ENCODE measurements around the gene NF2. TPM values are rescaled to one million over a fixed set of nuclear protein-coding genes. Genes with fewer than 3 reads are reported as not detected.

The NF2 gene
- total RNA-seq, 1 donor from 2014 or later = 73.0 TPM

DNA sequence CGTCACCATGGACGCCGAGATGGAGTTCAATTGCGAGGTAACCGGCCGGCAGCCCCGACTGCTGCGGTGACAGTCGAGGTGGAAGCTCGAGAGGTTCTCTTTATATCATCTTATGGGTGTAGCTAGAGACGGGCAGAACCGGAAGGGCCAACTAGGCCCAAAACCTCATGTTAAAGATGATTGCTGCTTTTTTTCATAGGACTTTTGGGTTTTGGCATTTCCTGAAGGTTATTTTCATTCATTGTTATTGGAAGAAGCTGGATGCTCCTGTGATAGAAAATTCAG is 585 bp downstream of the NF2 start:
- Mint-ChIP-seq H3K4me1 (ENCODE audit: low read depth) (peaks cover 41% of the 10 kb centered on the region), H3K4me3 (ENCODE audit: unreplicated experiment) (peak overlapping the region; percentile 76), H3K36me3 (ENCODE audit: low read depth) (no peaks in the 10 kb centered on the region), H3K27me3 (ENCODE audit: low read depth) (no peaks in the 10 kb centered on the region), H3K9me3 (ENCODE audit: low read depth) (no peaks in the 10 kb centered on the region), H3K27ac (ENCODE audit: unreplicated experiment) (peak overlapping the region; percentile 83)
- TF ChIP-seq, protein P1, sequence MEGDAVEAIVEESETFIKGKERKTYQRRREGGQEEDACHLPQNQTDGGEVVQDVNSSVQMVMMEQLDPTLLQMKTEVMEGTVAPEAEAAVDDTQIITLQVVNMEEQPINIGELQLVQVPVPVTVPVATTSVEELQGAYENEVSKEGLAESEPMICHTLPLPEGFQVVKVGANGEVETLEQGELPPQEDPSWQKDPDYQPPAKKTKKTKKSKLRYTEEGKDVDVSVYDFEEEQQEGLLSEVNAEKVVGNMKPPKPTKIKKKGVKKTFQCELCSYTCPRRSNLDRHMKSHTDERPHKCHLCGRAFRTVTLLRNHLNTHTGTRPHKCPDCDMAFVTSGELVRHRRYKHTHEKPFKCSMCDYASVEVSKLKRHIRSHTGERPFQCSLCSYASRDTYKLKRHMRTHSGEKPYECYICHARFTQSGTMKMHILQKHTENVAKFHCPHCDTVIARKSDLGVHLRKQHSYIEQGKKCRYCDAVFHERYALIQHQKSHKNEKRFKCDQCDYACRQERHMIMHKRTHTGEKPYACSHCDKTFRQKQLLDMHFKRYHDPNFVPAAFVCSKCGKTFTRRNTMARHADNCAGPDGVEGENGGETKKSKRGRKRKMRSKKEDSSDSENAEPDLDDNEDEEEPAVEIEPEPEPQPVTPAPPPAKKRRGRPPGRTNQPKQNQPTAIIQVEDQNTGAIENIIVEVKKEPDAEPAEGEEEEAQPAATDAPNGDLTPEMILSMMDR (IDR thresholded peaks at IDR 0.05) = no peak
- no peak for DNase-seq (ENCODE audit: low spot score)

DNA sequence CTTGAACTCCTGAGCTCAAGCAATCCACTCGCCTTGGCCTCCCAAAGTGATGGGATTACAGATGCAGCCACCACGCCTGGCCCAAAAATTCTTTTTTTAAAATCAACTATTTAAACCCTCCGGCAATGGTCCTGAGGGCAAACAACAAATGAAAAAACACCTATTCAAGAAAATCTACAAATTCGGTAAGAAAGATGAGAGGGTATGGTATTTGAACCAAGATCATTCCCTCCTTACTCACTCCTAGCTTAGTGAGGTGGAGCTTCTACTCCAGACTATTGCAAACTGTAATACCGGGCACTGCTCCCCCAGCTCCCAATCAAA is 2.1 kb downstream of the NF2 start:
- Mint-ChIP-seq H3K27ac (ENCODE audit: unreplicated experiment) (no peak overlapping the region), H3K27me3 (ENCODE audit: low read depth) (no peaks in the 10 kb centered on the region), H3K9me3 (ENCODE audit: low read depth) (peaks cover under 1% of the 10 kb centered on the region), H3K36me3 (ENCODE audit: low read depth) (no peaks in the 10 kb centered on the region), H3K4me3 (ENCODE audit: unreplicated experiment) (no peak overlapping the region), H3K4me1 (ENCODE audit: low read depth) (peaks cover 43% of the 10 kb centered on the region)
- DNase-seq (ENCODE audit: low spot score) = no peak
- TF ChIP-seq, protein P1 (IDR thresholded peaks at IDR 0.05) = no peak

DNA sequence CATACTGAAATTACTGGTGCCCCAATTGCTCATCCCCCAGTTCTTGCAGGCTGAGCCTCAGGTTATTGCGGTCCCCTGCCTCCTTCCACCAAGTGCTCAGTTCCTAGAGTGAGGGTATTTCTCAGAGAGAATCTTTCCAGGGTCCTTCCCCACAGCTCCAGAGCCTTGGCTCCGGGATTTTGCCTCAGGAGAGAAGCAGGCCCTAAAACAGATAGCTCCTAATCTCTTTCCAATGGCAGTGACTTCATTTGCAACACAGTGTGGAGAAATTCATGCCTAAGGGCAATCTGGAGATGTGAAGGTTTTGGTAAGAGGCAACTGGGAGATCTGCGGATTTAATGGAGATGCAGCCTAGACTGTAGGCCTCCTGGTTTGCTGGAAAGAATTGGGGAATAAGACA is 2.9 kb downstream of the NF2 start:
- Mint-ChIP-seq H3K27ac (ENCODE audit: unreplicated experiment) (peak overlapping the region; percentile 17), H3K27me3 (ENCODE audit: low read depth) (no peaks in the 10 kb centered on the region), H3K4me3 (ENCODE audit: unreplicated experiment) (no peak overlapping the region), H3K36me3 (ENCODE audit: low read depth) (no peaks in the 10 kb centered on the region), H3K4me1 (ENCODE audit: low read depth) (peaks cover 43% of the 10 kb centered on the region), H3K9me3 (ENCODE audit: low read depth) (peaks cover 3% of the 10 kb centered on the region)
- no peak for DNase-seq (ENCODE audit: low spot score)
- TF ChIP-seq, protein P1 (IDR thresholded peaks at IDR 0.05) = no peak

DNA sequence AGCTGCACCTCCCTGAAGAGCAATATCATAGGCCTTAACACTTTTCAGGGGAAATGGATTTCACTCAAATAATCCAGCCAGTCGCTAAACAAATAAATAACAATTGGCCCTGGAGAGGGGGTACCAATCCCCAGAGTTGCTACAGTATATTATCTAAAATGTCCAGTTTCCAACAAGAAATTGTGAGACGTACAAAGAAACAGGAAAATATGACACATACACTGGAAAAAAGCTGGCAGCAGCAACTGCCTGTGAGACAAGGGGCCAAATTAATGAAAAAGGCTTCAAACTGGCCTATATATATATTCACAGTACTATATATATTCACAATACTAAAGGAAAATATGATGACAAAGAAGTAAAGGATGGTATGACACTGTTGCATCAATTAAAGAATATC is 4.0 kb downstream of the NF2 start:
- Mint-ChIP-seq H3K27ac (ENCODE audit: unreplicated experiment) (peak overlapping the region; percentile 59), H3K4me1 (ENCODE audit: low read depth) (peaks cover 36% of the 10 kb centered on the region), H3K4me3 (ENCODE audit: unreplicated experiment) (no peak overlapping the region), H3K9me3 (ENCODE audit: low read depth) (peaks cover 3% of the 10 kb centered on the region), H3K27me3 (ENCODE audit: low read depth) (no peaks in the 10 kb centered on the region), H3K36me3 (ENCODE audit: low read depth) (no peaks in the 10 kb centered on the region)
- DNase-seq (ENCODE audit: low spot score) = no peak
- TF ChIP-seq, protein P1 (IDR thresholded peaks at IDR 0.05) = no peak

DNA sequence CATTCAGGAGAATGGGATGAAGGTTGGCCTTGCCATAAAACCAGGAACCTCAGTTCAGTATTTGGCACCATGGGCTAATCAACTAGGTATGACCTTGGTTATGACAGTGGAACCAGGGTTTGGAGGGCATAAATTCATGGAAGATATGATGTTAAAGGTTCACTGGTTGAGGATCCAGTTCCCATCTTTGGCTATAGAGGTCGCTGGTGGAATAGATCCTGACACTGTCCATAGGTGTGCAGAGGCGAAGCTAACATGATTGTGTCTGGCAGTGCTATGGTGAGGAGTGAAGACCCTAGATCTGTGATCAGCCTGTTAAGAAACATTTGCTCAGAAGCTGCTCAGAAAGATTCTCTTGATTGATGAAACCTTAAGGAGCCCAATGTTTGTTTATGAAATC is 5.7 kb downstream of the NF2 start:
- H3K27ac Mint-ChIP-seq (ENCODE audit: unreplicated experiment) = no peak overlapping the region
- no peaks in the 10 kb centered on the region for H3K36me3 Mint-ChIP-seq (ENCODE audit: low read depth)
- TF ChIP-seq, protein P1 (IDR thresholded peaks at IDR 0.05) = peak; percentile 47
- no peak for DNase-seq (ENCODE audit: low spot score)
- H3K9me3 Mint-ChIP-seq (ENCODE audit: low read depth) = peaks cover 3% of the 10 kb centered on the region
- no peaks in the 10 kb centered on the region for H3K27me3 Mint-ChIP-seq (ENCODE audit: low read depth)
- no peak overlapping the region for H3K4me3 Mint-ChIP-seq (ENCODE audit: unreplicated experiment)
- H3K4me1 Mint-ChIP-seq (ENCODE audit: low read depth) = peaks cover 31% of the 10 kb centered on the region

Data from chondrocyte (in vitro differentiated cells).